Spleen (tissue), 7 donors: Measurements from ENCODE around the gene VPS54.

Source experiments
- POLR2A ChIP-seq, 3 donors: fragments of 450-650 bp; IDR thresholded peaks; one replicate each; pipeline ENCODE4 v1.5.1; 2017; ENCODE audit warnings: antibody characterized with exemption in 3 of 3, mild to moderate bottlenecking in 1 of 3
- POLR2AphosphoS5 ChIP-seq, 3 donors: sonication (generic); formaldehyde crosslinking; IDR thresholded peaks; one replicate each; pipeline ENCODE4 v1.5.1; 2017; ENCODE audit warnings: antibody characterized with exemption in 3 of 3
- TF ChIP-seq, protein P1 (sequence below), 11 experiments: fragments of 200-600 bp in 7 of 11; fragments of 450-650 bp in 4 of 11; sonication (generic) in 4 of 11; IDR thresholded peaks in 8 of 11; conservative IDR thresholded peaks in 3 of 11; 1 replicate in 7 of 11; 2 replicates in 4 of 11; pipeline versions ENCODE4 v1.4.0 to v1.8.0; 2016 to 2021; ENCODE audit warnings: antibody characterized with exemption in 11 of 11, inconsistent platforms in 4 of 11, mild to moderate bottlenecking in 1 of 11
- donor health status: DM: no; HTN: no; CAD: no; lungs with moderate emphysema.
- donor health status: DM: no; HTN: no; CAD: no.
- donor health status: DM: no; HTN: no; CAD: no.

DNA sequence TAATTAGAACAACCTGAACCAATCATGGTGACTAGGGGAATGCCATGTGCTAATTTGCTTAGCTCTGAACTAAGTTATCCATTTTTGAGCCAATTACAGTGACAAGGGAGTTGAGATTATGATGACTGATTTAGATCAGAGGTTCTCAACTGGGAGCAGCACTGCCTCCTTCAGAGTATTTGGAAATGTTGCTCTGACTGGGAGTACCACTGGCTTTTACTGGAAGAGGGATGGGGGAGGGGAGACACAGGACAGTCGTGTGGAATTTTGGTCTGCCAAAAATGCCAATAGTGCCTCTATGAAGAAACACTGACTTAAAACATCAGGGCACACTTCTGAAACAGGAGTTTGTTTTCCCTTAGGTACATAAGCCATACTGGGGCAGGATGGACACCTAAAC lies 48.1 kb upstream of the VPS54 start:
- TF ChIP-seq, protein P1, sequence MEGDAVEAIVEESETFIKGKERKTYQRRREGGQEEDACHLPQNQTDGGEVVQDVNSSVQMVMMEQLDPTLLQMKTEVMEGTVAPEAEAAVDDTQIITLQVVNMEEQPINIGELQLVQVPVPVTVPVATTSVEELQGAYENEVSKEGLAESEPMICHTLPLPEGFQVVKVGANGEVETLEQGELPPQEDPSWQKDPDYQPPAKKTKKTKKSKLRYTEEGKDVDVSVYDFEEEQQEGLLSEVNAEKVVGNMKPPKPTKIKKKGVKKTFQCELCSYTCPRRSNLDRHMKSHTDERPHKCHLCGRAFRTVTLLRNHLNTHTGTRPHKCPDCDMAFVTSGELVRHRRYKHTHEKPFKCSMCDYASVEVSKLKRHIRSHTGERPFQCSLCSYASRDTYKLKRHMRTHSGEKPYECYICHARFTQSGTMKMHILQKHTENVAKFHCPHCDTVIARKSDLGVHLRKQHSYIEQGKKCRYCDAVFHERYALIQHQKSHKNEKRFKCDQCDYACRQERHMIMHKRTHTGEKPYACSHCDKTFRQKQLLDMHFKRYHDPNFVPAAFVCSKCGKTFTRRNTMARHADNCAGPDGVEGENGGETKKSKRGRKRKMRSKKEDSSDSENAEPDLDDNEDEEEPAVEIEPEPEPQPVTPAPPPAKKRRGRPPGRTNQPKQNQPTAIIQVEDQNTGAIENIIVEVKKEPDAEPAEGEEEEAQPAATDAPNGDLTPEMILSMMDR (IDR thresholded peaks at IDR 0.05 in 8 of 11, conservative IDR thresholded peaks at IDR 0.05 in 3 of 11) = no peak
- no peak for TF ChIP-seq POLR2A (IDR thresholded peaks at IDR 0.05)
- no peak for TF ChIP-seq POLR2AphosphoS5 (IDR thresholded peaks at IDR 0.05)
